Central memory CD4-positive, alpha-beta T cell (primary cell): ENCODE data around the gene BMPR1B.

Source experiments
- DNase-seq: peaks from one replicate; pipeline ENCODE4 v3.0.0; 2022

Gene BMPR1B

GRCh38 chr4:94968493-94968892 lies 210.7 kb downstream of the BMPR1B start:
- DNase-seq = no peak

DNA sequence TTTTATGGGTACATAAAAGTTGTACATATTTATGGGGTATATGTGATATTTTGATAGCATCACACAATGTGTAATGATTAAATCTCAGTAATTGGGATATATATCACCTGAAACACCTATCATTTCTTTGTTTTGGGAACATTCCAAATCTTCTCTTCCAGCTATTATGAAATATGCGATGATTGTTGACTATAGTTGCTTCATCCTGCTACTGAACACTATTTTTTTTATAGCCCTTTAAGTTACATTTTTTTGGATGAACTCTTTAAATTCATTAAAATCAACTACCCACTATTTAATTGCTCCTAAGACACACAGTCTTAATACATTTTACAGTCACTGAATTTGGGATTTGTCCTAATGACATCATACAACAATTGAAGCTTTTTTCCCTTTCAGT lies 212.9 kb downstream of the BMPR1B start:
- DNase-seq = no peak

GRCh38 chr4:94974773-94975172 lies 217.0 kb downstream of the BMPR1B start:
- no peak for DNase-seq

- DNase-seq = no peak
These were observed 218.7 kb downstream of the BMPR1B start for GRCh38 chr4:94976371-94977011.

- DNase-seq = no peak
These were observed 221.1 kb downstream of the BMPR1B start for GRCh38 chr4:94978904-94979303.

- no peak for DNase-seq
These were observed 221.9 kb downstream of the BMPR1B start for GRCh38 chr4:94979621-94980020.

DNA sequence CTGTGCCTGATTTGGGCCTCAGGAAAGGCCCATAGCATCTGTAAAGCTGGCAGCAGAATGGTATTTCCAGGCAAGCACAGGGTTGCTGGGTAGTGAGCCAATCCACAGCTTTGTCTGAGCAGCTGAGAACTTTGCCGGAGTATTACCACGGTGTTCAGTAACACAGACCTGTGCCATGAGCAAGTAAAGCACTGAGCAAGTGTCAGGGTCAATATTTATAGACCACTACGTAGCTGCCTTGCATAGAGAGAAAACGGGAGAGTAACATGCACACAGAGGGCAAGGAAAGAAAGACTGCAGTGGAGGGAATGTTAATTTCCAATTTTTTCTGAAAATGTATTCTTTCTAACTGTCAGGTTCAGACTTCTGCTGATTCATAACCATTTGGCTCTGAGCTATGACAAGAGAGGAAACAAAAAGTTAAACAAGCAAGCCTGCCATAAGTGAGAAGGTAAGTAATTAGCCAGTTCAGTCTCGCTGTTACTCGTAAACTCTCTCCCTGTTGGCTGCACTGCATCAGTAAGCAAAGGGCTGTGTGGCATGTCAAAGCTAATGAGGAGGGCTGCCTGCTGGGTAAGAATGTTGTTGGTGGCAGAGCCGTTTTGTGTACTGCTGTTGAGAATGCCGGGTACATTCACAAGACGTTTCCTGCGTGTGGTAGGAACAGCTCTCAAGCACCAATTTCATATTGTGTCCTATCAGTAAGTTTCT lies 238.1 kb downstream of the BMPR1B start:
- no peak for DNase-seq

GRCh38 chr4:95000076-95000648 lies 242.4 kb downstream of the BMPR1B start:
- no peak for DNase-seq

DNA sequence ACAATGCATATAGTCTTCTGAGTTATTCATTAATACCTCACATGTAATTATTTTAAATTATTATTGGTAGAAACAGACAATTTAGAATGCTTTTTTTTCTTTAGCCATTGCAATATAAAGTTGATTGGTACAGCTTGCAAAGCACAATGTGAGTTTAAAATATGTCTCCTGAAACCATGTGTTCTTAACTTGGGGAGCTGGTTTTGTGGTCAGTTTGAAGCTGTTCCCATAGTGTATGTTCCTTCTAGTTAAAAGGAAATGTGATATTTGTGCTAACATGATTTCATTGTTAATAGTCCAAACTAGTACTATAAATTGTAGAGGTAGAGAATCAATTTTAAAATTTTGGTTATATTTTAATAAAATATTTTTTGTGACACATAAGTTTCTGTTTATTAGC lies 247.2 kb downstream of the BMPR1B start:
- no peak for DNase-seq

DNA sequence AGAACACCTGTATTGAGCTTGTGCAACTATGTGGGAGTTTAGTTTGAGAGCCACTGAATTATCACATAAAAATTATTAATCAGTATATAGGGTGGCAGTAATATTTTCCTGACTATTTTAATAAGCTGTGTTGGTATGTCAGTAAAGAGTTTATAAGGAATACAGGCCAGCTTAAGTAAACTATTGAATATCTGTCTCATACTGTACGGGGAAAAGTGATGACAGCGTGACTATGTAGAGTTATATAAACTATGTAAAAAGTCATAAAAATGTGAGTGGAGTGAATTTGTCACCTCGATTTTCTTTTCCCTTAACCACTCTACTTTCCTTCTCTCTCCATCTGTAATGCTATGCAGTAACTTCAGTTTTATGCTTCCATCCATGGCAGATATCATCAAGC lies 250.2 kb downstream of the BMPR1B start:
- DNase-seq = no peak

DNA sequence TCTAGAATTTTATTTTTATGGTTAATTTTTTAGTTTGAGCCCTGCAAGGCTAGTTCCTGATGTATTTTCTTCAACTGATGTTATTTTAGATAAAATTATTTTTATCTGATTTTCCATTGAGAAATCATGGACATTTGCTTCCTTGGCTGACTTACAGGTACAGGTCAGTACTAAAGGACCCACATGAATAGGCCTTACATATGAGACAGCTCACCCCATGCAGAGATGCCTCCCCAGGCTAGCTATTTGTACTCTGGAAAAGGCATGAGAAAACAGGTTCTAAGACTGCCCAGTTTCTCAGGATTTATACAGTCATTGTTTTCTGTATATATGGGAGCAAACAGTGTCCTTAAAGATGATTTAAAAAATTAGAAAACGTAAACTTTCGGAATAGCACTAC lies 255.5 kb downstream of the BMPR1B start:
- no peak for DNase-seq

DNA sequence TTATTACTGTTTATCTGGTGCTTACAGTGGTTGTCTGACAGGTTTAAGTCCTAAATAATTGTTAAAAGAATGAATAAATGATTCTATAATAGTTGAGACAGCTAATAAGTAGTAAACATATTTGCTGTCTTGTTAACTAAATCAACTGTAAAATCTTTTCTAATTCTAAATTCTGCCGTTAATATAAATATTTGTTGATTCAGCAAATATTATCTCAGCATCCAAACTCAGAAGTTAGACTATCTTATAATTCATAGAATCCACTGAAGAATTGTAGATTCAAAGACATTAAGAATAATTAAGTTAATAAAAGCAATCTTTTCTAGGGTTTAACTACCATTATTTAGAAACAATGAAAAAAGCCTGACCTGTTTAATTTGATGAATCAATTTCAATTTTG lies 256.3 kb downstream of the BMPR1B start:
- DNase-seq = no peak

- DNase-seq = no peak
These were observed 259.7 kb downstream of the BMPR1B start for GRCh38 chr4:95017305-95018064.

- DNase-seq = no peak
These were observed 261.0 kb downstream of the BMPR1B start for GRCh38 chr4:95018785-95019184.

DNA sequence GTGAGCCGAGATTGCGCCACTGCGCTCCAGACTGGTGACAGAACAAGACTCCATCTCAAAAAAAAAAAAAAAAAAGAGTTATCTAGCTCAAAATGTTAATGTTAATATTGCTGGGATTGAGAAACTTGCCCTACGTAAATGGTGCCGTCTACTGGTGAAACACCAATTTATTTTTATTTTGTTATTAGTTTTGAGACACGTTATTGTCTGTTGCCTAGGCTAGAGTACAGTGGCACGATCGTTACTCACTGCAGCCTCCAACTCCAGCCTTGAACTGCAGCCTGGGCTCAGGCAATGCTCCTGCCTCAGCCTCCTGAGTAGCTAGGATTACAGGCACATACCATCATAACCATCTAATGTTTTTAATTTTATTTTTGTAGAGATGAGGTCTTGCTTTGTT lies 262.8 kb downstream of the BMPR1B start:
- DNase-seq = no peak

GRCh38 chr4:95021099-95021498 lies 263.3 kb downstream of the BMPR1B start:
- no peak for DNase-seq

GRCh38 chr4:95023110-95023509 lies 265.4 kb downstream of the BMPR1B start:
- no peak for DNase-seq

DNA sequence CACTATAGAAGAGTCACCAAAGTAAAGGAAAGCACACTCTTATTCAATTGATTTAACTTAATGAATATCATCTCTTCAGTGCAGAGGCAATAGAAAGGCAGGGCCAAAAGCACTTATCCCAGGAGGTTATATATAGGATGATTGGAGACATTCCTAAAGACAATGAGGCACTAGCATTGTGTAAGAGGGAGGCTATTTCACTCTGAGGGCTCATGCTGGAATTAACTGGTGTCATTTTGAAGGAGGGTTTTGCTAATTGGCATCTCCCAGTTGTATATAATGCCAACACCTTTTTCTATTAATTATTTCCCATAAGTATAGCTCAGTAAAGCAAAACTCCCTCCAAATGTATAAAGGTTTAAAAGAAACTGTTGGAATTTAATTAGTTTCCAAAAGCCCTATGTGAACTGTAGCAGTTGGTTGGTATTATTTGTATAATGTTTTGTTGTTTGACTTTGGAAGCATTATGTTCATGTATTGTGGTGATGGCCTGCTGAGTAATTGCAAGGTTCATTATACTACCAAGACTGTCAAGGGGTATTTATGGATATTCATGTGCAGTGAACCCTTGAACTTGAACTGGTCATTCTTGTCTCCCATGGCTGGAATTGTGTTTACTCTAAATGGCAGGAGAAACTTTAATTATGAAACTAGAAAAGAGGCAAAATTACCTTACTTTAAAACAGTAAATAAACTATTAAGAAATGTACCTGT lies 270.3 kb downstream of the BMPR1B start:
- no peak for DNase-seq

DNA sequence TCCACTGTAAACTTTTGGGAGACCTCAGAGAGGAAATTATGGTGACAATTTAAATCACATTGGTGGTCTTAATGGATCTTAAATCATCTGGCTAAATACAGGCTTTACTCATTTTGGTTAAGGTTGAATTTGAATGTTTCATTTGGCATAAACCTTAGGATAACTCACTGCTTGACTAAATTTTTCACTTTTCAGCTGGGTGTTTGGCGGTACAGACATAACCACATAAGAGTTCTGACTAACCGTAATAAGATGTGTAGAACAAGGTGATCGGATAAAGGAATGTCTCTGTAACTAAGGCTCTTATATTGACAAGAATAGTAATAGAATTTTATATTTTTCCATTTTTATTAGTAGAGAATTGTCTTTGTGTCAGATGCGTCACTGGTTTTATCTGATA lies 281.0 kb downstream of the BMPR1B start:
- DNase-seq = no peak

- DNase-seq = no peak
These were observed 286.6 kb downstream of the BMPR1B start for GRCh38 chr4:95044324-95044837.

GRCh38 chr4:95045429-95045828 lies 287.7 kb downstream of the BMPR1B start:
- DNase-seq = no peak

DNA sequence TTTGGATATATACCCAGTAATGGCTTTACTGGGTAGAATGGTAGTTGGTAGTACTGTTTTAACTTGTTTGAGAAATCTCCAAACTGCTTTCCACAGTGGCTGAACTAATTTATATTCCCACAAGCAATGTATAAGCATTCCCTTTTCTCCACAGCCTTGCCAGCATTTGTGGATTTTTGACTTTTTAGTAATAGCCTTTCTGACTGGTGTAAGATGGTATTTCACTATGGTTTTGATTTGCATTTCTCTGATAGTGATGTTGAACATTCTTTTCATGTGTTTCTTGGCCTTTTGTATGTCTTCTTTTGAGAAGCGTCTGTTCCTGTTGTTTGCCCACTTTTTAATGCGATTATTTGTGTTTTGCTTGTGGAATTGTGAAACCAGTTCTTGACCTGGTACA lies 290.5 kb downstream of the BMPR1B start:
- DNase-seq = no peak
